ENCODE results near the gene SRP68.
A peak's percentile ranks its signal among the peaks of the same experiment; 100 is the strongest.

The SRP68 gene

DNA sequence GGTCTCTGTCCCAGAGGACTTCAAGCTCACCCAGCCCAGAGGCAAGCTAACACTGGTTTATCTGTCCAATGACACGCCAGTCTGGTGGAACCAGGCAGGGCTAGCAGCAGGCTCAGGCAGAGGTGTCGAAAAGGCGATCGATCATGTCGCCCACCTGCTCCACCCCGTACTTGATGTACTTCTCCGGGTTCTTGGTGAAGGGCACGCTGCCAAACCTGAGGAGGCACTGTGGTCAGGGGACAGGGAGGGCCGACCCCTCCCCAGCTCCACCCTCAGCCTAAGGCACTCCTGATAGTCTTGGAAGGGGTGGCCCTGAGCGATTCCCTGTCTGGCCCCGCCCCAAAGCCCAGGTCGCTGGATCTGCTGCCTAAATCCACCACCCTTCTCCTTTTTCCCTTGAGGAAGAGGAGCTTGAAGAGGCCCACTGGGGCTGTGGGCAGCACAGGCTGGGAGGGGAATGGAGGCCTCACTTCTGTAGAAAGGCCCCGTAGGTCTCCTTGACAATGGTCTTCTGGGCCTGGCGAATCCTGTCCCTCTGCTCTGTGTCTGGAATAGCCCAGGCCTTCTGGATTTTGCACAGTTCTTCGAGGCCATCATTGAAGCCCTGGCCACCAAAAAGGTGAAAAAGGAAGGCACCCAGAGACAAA, 11.3 kb upstream of the SRP68 start:
- no peak overlapping the region for H2AK5ac ChIP-seq (ENCODE audit: low read length)

GRCh38 chr17:76082326-76083251, 10.3 kb upstream of the SRP68 start:
- H3K23ac ChIP-seq (ENCODE audit: low read length), result no peak overlapping the region
- DNase-seq, result no peak
- no peaks in the 10 kb centered on the region for H3K79me2 ChIP-seq (ENCODE audit: control insufficient read depth, insufficient read depth, low read length)
- H3K56ac ChIP-seq (ENCODE audit: low read length), result no peak overlapping the region
- H2BK15ac ChIP-seq (replicated peaks; ENCODE audit: low read depth), result no peak overlapping the region
- H3K27ac ChIP-seq (ENCODE audit: low read depth, low read length), result no peak overlapping the region
- no peak overlapping the region for H2BK120ac ChIP-seq (ENCODE audit: low read depth, low read length)
- no peak overlapping the region for H3K4ac ChIP-seq (ENCODE audit: low read depth, low read length)
- no peak overlapping the region for H2AK5ac ChIP-seq (ENCODE audit: low read length)
- H3K18ac ChIP-seq (ENCODE audit: low read length), result no peak overlapping the region
- no peak overlapping the region for H4K5ac ChIP-seq (ENCODE audit: low read length)
- H3K4me1 ChIP-seq (ENCODE audit: control insufficient read depth, low read depth, low read length), result peaks cover 10% of the 10 kb centered on the region
- peaks cover 9% of the 10 kb centered on the region for H3K36me3 ChIP-seq (ENCODE audit: control insufficient read depth, insufficient read depth, low read length)
- WGBS (ENCODE audit: extremely low coverage, insufficient coverage, low lambda C conversion rate), result no CpG with 5 or more reads among the region's 20 CpGs
- no peak overlapping the region for H3K9ac ChIP-seq (ENCODE audit: low read length)
- H4K8ac ChIP-seq (ENCODE audit: low read depth, low read length), result no peak overlapping the region
- H3K4me3 ChIP-seq (ENCODE audit: low read length), result no peak overlapping the region
- no peak overlapping the region for H3K4me2 ChIP-seq (ENCODE audit: low read length)
- H3K27me3 ChIP-seq (ENCODE audit: insufficient read depth, low read length, poor library complexity), result peaks cover 10% of the 10 kb centered on the region
- H2BK5ac ChIP-seq (ENCODE audit: low read length), result no peak overlapping the region
- H3K79me1 ChIP-seq (ENCODE audit: low read length), result no peaks in the 10 kb centered on the region

More for the DNA sequence above, 11.3 kb upstream of the SRP68 start:
- H4K5ac ChIP-seq (ENCODE audit: low read length), result no peak overlapping the region
- H3K4me1 ChIP-seq (ENCODE audit: control insufficient read depth, low read depth, low read length), result peaks cover 10% of the 10 kb centered on the region
- no peak overlapping the region for H2BK5ac ChIP-seq (ENCODE audit: low read length)
- H3K56ac ChIP-seq (ENCODE audit: low read length), result no peak overlapping the region
- no peaks in the 10 kb centered on the region for H3K79me1 ChIP-seq (ENCODE audit: low read length)
- H3K18ac ChIP-seq (ENCODE audit: low read length), result no peak overlapping the region
- no CpG with 5 or more reads among the region's 15 CpGs for WGBS (ENCODE audit: extremely low coverage, insufficient coverage, low lambda C conversion rate)
- H3K4me3 ChIP-seq (ENCODE audit: low read length), result no peak overlapping the region
- no peak for DNase-seq
- H3K27ac ChIP-seq (ENCODE audit: low read depth, low read length), result no peak overlapping the region
- H3K27me3 ChIP-seq (ENCODE audit: insufficient read depth, low read length, poor library complexity), result peaks cover 6% of the 10 kb centered on the region
- no peak overlapping the region for H4K8ac ChIP-seq (ENCODE audit: low read depth, low read length)
- H3K36me3 ChIP-seq (ENCODE audit: control insufficient read depth, insufficient read depth, low read length), result peaks cover 14% of the 10 kb centered on the region
- no peak overlapping the region for H3K23ac ChIP-seq (ENCODE audit: low read length)
- no peak overlapping the region for H2BK15ac ChIP-seq (replicated peaks; ENCODE audit: low read depth)
- H2BK120ac ChIP-seq (ENCODE audit: low read depth, low read length), result no peak overlapping the region
- H3K9ac ChIP-seq (ENCODE audit: low read length), result no peak overlapping the region
- H3K4ac ChIP-seq (ENCODE audit: low read depth, low read length), result no peak overlapping the region
- no peaks in the 10 kb centered on the region for H3K79me2 ChIP-seq (ENCODE audit: control insufficient read depth, insufficient read depth, low read length)
- no peak overlapping the region for H3K4me2 ChIP-seq (ENCODE audit: low read length)

GRCh38 chr17:76081295-76082210, 9.2 kb upstream of the SRP68 start:
- H3K23ac ChIP-seq (ENCODE audit: low read length), result no peak overlapping the region
- H3K4ac ChIP-seq (ENCODE audit: low read depth, low read length), result no peak overlapping the region
- H3K79me1 ChIP-seq (ENCODE audit: low read length), result no peaks in the 10 kb centered on the region
- H4K8ac ChIP-seq (ENCODE audit: low read depth, low read length), result no peak overlapping the region
- peaks cover 17% of the 10 kb centered on the region for H3K27me3 ChIP-seq (ENCODE audit: insufficient read depth, low read length, poor library complexity)
- no peaks in the 10 kb centered on the region for H3K79me2 ChIP-seq (ENCODE audit: control insufficient read depth, insufficient read depth, low read length)
- H2BK15ac ChIP-seq (replicated peaks; ENCODE audit: low read depth), result no peak overlapping the region
- no peak overlapping the region for H2AK5ac ChIP-seq (ENCODE audit: low read length)
- peak; percentile 39 for DNase-seq
- no peak overlapping the region for H3K4me2 ChIP-seq (ENCODE audit: low read length)
- H2BK120ac ChIP-seq (ENCODE audit: low read depth, low read length), result no peak overlapping the region
- H3K4me1 ChIP-seq (ENCODE audit: control insufficient read depth, low read depth, low read length), result peaks cover 10% of the 10 kb centered on the region
- H3K56ac ChIP-seq (ENCODE audit: low read length), result no peak overlapping the region
- H3K9ac ChIP-seq (ENCODE audit: low read length), result no peak overlapping the region
- H4K5ac ChIP-seq (ENCODE audit: low read length), result no peak overlapping the region
- H3K36me3 ChIP-seq (ENCODE audit: control insufficient read depth, insufficient read depth, low read length), result peaks cover 7% of the 10 kb centered on the region
- H3K18ac ChIP-seq (ENCODE audit: low read length), result no peak overlapping the region
- H3K4me3 ChIP-seq (ENCODE audit: low read length), result no peak overlapping the region
- WGBS (ENCODE audit: extremely low coverage, insufficient coverage, low lambda C conversion rate), result no CpG with 5 or more reads among the region's 27 CpGs
- H3K27ac ChIP-seq (ENCODE audit: low read depth, low read length), result no peak overlapping the region
- no peak overlapping the region for H2BK5ac ChIP-seq (ENCODE audit: low read length)

DNA sequence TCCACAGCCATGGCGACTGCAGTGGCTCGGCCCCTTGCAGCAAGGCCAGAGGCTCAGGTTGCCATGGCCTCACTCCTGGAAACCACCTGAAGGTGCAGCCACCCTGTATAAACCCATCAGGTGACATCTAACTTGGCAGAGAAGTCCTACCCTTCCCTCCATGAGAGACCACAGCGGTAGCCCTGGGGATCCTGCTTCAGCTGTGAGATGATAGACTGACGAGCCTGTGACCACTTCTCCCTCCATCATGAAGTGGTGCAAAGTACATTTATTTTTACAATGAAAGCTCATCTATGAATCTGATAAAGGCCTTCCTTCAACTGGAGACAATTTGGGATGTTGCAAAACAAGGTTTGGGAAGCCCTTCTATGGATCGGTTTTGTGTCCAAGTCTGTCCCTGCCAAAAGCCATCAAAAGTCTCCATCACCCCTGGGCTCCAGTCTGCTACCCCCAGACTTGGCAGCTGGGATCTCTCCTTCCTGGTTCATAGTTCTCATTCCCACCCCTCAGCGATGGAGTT, 8.5 kb upstream of the SRP68 start:
- Histone ChIP-seq H3K4me1 (ENCODE audit: control insufficient read depth, low read depth, low read length) (peaks cover 10% of the 10 kb centered on the region), H3K36me3 (ENCODE audit: control insufficient read depth, insufficient read depth, low read length) (peaks cover 5% of the 10 kb centered on the region), H3K4me3 (ENCODE audit: low read length) (no peak overlapping the region), H3K27me3 (ENCODE audit: insufficient read depth, low read length, poor library complexity) (peaks cover 23% of the 10 kb centered on the region), H3K27ac (ENCODE audit: low read depth, low read length) (no peak overlapping the region), H2BK15ac (replicated peaks; ENCODE audit: low read depth) (no peak overlapping the region), H3K79me2 (ENCODE audit: control insufficient read depth, insufficient read depth, low read length) (no peaks in the 10 kb centered on the region), H3K23ac (ENCODE audit: low read length) (no peak overlapping the region), H3K9ac (ENCODE audit: low read length) (peak overlapping the region; percentile 25), H2BK120ac (ENCODE audit: low read depth, low read length) (no peak overlapping the region), H3K4ac (ENCODE audit: low read depth, low read length) (no peak overlapping the region), H3K18ac (ENCODE audit: low read length) (no peak overlapping the region), H4K8ac (ENCODE audit: low read depth, low read length) (no peak overlapping the region), H3K4me2 (ENCODE audit: low read length) (no peak overlapping the region), H2BK5ac (ENCODE audit: low read length) (no peak overlapping the region), H2AK5ac (ENCODE audit: low read length) (no peak overlapping the region), H3K56ac (ENCODE audit: low read length) (no peak overlapping the region), H3K79me1 (ENCODE audit: low read length) (no peaks in the 10 kb centered on the region), H4K5ac (ENCODE audit: low read length) (no peak overlapping the region)
- no peak for DNase-seq
- WGBS (ENCODE audit: extremely low coverage, insufficient coverage, low lambda C conversion rate), result no CpG with 5 or more reads among the region's 6 CpGs

GRCh38 chr17:76079956-76080767, 7.8 kb upstream of the SRP68 start:
- Histone ChIP-seq H3K4me3 (ENCODE audit: low read length) (no peak overlapping the region), H3K27ac (ENCODE audit: low read depth, low read length) (no peak overlapping the region), H4K8ac (ENCODE audit: low read depth, low read length) (no peak overlapping the region), H2BK5ac (ENCODE audit: low read length) (no peak overlapping the region), H3K23ac (ENCODE audit: low read length) (no peak overlapping the region), H3K9ac (ENCODE audit: low read length) (peak overlapping the region; percentile 25), H3K56ac (ENCODE audit: low read length) (peak overlapping the region; percentile 65), H2BK120ac (ENCODE audit: low read depth, low read length) (no peak overlapping the region), H3K79me2 (ENCODE audit: control insufficient read depth, insufficient read depth, low read length) (no peaks in the 10 kb centered on the region), H3K27me3 (ENCODE audit: insufficient read depth, low read length, poor library complexity) (peaks cover 29% of the 10 kb centered on the region), H2BK15ac (replicated peaks; ENCODE audit: low read depth) (no peak overlapping the region), H3K4me2 (ENCODE audit: low read length) (no peak overlapping the region), H3K79me1 (ENCODE audit: low read length) (no peaks in the 10 kb centered on the region), H4K5ac (ENCODE audit: low read length) (no peak overlapping the region), H3K4me1 (ENCODE audit: control insufficient read depth, low read depth, low read length) (peaks cover 10% of the 10 kb centered on the region), H3K36me3 (ENCODE audit: control insufficient read depth, insufficient read depth, low read length) (no peaks in the 10 kb centered on the region), H2AK5ac (ENCODE audit: low read length) (no peak overlapping the region), H3K4ac (ENCODE audit: low read depth, low read length) (no peak overlapping the region), H3K18ac (ENCODE audit: low read length) (no peak overlapping the region)
- peak; percentile 56 for DNase-seq
- no CpG with 5 or more reads among the region's 23 CpGs for WGBS (ENCODE audit: extremely low coverage, insufficient coverage, low lambda C conversion rate)
